K562 (cell line): ENCODE results near the gene PRKAR2B. TPM values are rescaled to one million over a fixed set of nuclear protein-coding genes. Genes with fewer than 3 reads are reported as not detected.

Source experiments
- BHLHE40 ChIP-seq: IDR thresholded peaks from 2 replicates; pipeline ENCODE4 v1.6.1; 2011; ENCODE audit warnings: low read length, improper control_type of control experiment
- DMBX1 ChIP-seq: fragments of 250-450 bp; sonication (Bioruptor Pico); IDR thresholded peaks from 2 replicates; pipeline ENCODE4 v1.8.0; 2022; ENCODE audit warnings: inconsistent platforms, mild to moderate bottlenecking, moderate library complexity, borderline replicate concordance
- EZH2 ChIP-seq: IDR thresholded peaks from 2 replicates; pipeline ENCODE4 v1.6.1; 2012; ENCODE audit warnings: low read depth, mild to moderate bottlenecking, inconsistent platforms, low read length, borderline replicate concordance
- HMG20B ChIP-seq: fragments of 250-450 bp; sonication (Bioruptor Pico); IDR thresholded peaks from 2 replicates; pipeline ENCODE4 v1.5.0; 2021; ENCODE audit warnings: mild to moderate bottlenecking
- HNRNPK ChIP-seq: fragments of 200-400 bp; formaldehyde crosslinking; IDR thresholded peaks from one replicate; pipeline ENCODE4 v1.6.1; 2018; ENCODE audit warnings: mild to moderate bottlenecking, low read depth, low read length; ENCODE audit not compliant: poor library complexity, severe bottlenecking
- HNRNPLL ChIP-seq: fragments of 200-400 bp; formaldehyde crosslinking; IDR thresholded peaks from 2 replicates; pipeline ENCODE4 v1.6.1; 2017; ENCODE audit warnings: low read length, low read depth, mild to moderate bottlenecking; ENCODE audit not compliant: poor library complexity, severe bottlenecking
- HSF4 ChIP-seq: fragments of 250-450 bp; sonication (Bioruptor Pico); IDR thresholded peaks from 2 replicates; pipeline ENCODE4 v2.1.2; 2022; ENCODE audit warnings: mild to moderate bottlenecking, moderate library complexity, borderline replicate concordance
- KDM4B ChIP-seq, 2 experiments: fragments of 450-650 bp in 1 of 2; sonication (generic) in 1 of 2; IDR thresholded peaks; 2 replicates each; pipeline ENCODE4 v1.6.1; 2016 to 2017; ENCODE audit warnings: borderline replicate concordance in 2 of 2, antibody characterized with exemption in 1 of 2, low read depth in 1 of 2, mild to moderate bottlenecking in 1 of 2
- L3MBTL2 ChIP-seq: fragments of 450-650 bp; IDR thresholded peaks from 2 replicates; pipeline ENCODE4 v1.6.1; 2016; ENCODE audit warnings: mild to moderate bottlenecking, moderate library complexity
- MTA2 ChIP-seq: fragments of 450-650 bp; IDR thresholded peaks from 2 replicates; pipeline ENCODE4 v1.6.1; 2016; ENCODE audit warnings: low read depth
- NFIC ChIP-seq: fragments of 450-650 bp; IDR thresholded peaks from 2 replicates; pipeline ENCODE4 v1.6.1; 2017; ENCODE audit warnings: mild to moderate bottlenecking, inconsistent platforms
- NR1H2 ChIP-seq: sonication (generic); formaldehyde crosslinking; IDR thresholded peaks from 2 replicates; pipeline ENCODE4 v1.4.0; 2020; ENCODE audit warnings: mild to moderate bottlenecking, missing genetic modification reagents
- NR2C2 ChIP-seq, 2 experiments: fragments of 200-800 bp in 1 of 2; sonication (Bioruptor generic) in 1 of 2; sonication (generic) in 1 of 2; formaldehyde crosslinking in 1 of 2; IDR thresholded peaks; 2 replicates each; pipeline versions ENCODE4 v1.6.1 to v1.8.0; 2016 to 2022; ENCODE audit warnings: mild to moderate bottlenecking in 1 of 2, missing compliant biosample characterization in 1 of 2, missing genetic modification characterization in 1 of 2, missing genetic modification reagents in 1 of 2
- NR3C1 ChIP-seq: sonication (generic); formaldehyde crosslinking; IDR thresholded peaks from 2 replicates; pipeline ENCODE4 v1.8.1; 2022; ENCODE audit warnings: missing genetic modification reagents
- PCBP1 ChIP-seq: fragments of 200-400 bp; formaldehyde crosslinking; IDR thresholded peaks from 2 replicates; pipeline ENCODE4 v1.6.1; 2018; ENCODE audit warnings: mild to moderate bottlenecking, low read depth, low read length; ENCODE audit not compliant: poor library complexity, severe bottlenecking
- RBM17 ChIP-seq: fragments of 200-400 bp; formaldehyde crosslinking; IDR thresholded peaks from 2 replicates; pipeline ENCODE4 v1.6.1; 2017; ENCODE audit warnings: low read depth, mild to moderate bottlenecking, low read length, borderline replicate concordance
- RFX5 ChIP-seq: IDR thresholded peaks from 2 replicates; pipeline ENCODE4 v1.6.1; 2011; ENCODE audit warnings: low read depth, mild to moderate bottlenecking, improper control_type of control experiment, low read length
- SP2 ChIP-seq: IDR thresholded peaks from 2 replicates; pipeline ENCODE4 v1.6.1; 2011; ENCODE audit warnings: mild to moderate bottlenecking, low read depth, low read length, moderate library complexity; ENCODE audit not compliant: poor library complexity, severe bottlenecking; ENCODE audit errors: extremely low read depth
- TFAM ChIP-seq: fragments of 250-450 bp; sonication (Bioruptor Pico); conservative IDR thresholded peaks from 2 replicates; pipeline ENCODE4 v1.5.0; 2021; ENCODE audit warnings: mild to moderate bottlenecking, moderate library complexity
- U2AF1 ChIP-seq: fragments of 200-400 bp; formaldehyde crosslinking; optimal IDR thresholded peaks from 2 replicates; pipeline ENCODE3; 2017; ENCODE audit warnings: mild to moderate bottlenecking, low read depth, low read length, moderate library complexity
- ZBTB17 ChIP-seq: fragments of 450-650 bp; formaldehyde crosslinking; IDR thresholded peaks from 2 replicates; pipeline ENCODE4 v1.4.0; 2020; ENCODE audit warnings: mild to moderate bottlenecking
- ZNF23 ChIP-seq: fragments of 250-450 bp; sonication (Bioruptor Pico); IDR thresholded peaks from 2 replicates; pipeline ENCODE4 v1.4.0; 2020; ENCODE audit warnings: mild to moderate bottlenecking
- ZNF253 ChIP-seq: fragments of 250-450 bp; sonication (Bioruptor Pico); conservative IDR thresholded peaks from 2 replicates; pipeline ENCODE4 v1.6.1; 2021; ENCODE audit warnings: mild to moderate bottlenecking
- ZNF76 ChIP-seq: fragments of 250-450 bp; sonication (Bioruptor Pico); IDR thresholded peaks from 2 replicates; pipeline ENCODE4 v1.4.0; 2020; ENCODE audit warnings: mild to moderate bottlenecking, moderate library complexity, borderline replicate concordance
- ZNF780A ChIP-seq: fragments of 250-450 bp; sonication (Bioruptor Pico); IDR thresholded peaks from 2 replicates; pipeline ENCODE4 v1.5.0; 2021; ENCODE audit warnings: mild to moderate bottlenecking
- polyA plus RNA-seq, 8 experiments: library from polyadenylated mRNA; depleted of rRNA in 4 of 8; stranded (reverse) in 5 of 8; unstranded in 3 of 8; fragments of >200 nt; fragmentation: Nextera tagmentation in 2 of 8; fragmentation: Illumina TruSeq in 1 of 8; extraction: Ambion mirVana in 2 of 8; extraction: Trizol in 1 of 8; gene quantifications; 2 replicates each; pipeline versions ENCODE4 v1.2.1 to v1.2.3, GENCODE V29; 2011 to 2014; ENCODE audit warnings: inconsistent platforms in 1 of 8, missing spikeins in 1 of 8
- total RNA-seq, 7 experiments: library from RNA; depleted of rRNA in 6 of 7; stranded (reverse); fragments of >200 nt in 6 of 7; fragmentation: Illumina TruSeq in 2 of 7; extraction: Trizol in 2 of 7; gene quantifications; 2 replicates each; pipeline versions ENCODE4 v1.2.1 to v1.2.3, GENCODE V29; 2011 to 2021; ENCODE audit warnings: low replicate concordance in 1 of 7
- TF ChIP-seq, protein P1 (sequence below): fragments of 250-450 bp; sonication (Bioruptor Pico); IDR thresholded peaks from 2 replicates; pipeline ENCODE4 v1.8.0; 2022; ENCODE audit warnings: moderate library complexity, mild to moderate bottlenecking, inconsistent platforms
- TF ChIP-seq, protein P2 (sequence below), 2 experiments: fragments of 250-450 bp in 1 of 2; fragments of 450-650 bp in 1 of 2; sonication (Bioruptor Pico) in 1 of 2; IDR thresholded peaks; 2 replicates each; pipeline versions ENCODE4 v1.6.1 to v1.8.0; 2016 to 2021; ENCODE audit warnings: mild to moderate bottlenecking in 2 of 2, moderate library complexity in 2 of 2, missing compliant biosample characterization in 1 of 2, missing genetic modification characterization in 1 of 2
- TF ChIP-seq, protein P3 (sequence below), 2 experiments: fragments of 450-650 bp; IDR thresholded peaks; 2 replicates each; pipeline ENCODE4 v1.6.1; 2016

Gene PRKAR2B
- total and polyA plus RNA-seq, 9 of the 15 experiments (the other 6 are each of a cell fraction or from before 2014, with no cell fraction given): 59.0 to 173 (median 129) TPM

DNA sequence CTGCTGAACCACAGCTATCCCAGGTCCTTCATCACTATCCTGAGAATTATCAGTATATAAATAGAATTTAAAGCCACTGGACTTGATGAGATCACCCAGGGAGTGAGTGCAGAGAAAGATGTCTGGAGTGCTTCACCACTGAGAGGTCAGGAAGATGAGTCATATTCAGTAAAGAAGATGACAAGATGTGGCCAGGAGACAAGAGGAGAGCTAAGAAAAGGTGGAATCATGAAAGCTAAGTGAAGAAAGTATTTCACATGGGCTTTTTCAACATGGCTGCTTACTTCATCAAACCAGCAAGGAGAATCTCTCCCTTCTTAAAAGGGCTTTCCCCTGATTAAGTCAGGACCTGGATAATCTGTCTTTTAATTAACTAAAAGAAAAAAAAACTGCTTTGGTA lies 9.1 kb upstream of the PRKAR2B start (continued):
- TF ChIP-seq NR1H2 (no peak), U2AF1 (no peak), ZNF780A (CRISPR knock-in tag) (no peak), PCBP1 (no peak), HNRNPK (no peak), ZBTB17 (CRISPR knock-in tag) (peak; percentile 80), RFX5 (no peak), HMG20B (no peak), DMBX1 (CRISPR knock-in tag) (peak; percentile 85), NFIC (peak; percentile 55), EZH2 (no peak), BHLHE40 (no peak), NR2C2 (CRISPR knock-in tag; IDR thresholded peaks at IDR 0.05) (no peak), NR2C2 (tag; IDR thresholded peaks at IDR 0.05) (peak; percentile 74), TFAM (CRISPR knock-in tag) (no peak), HNRNPLL (no peak), ZNF253 (CRISPR knock-in tag) (no peak), NR3C1 (CRISPR knock-in tag) (no peak), MTA2 (peak; percentile 68), KDM4B (IDR thresholded peaks at IDR 0.05; ENCODE audit: borderline replicate concordance in 2 of 2, low read depth in 1 of 2) (no peak), RBM17 (no peak), SP2 (no peak), ZNF76 (no peak), ZNF23 (CRISPR knock-in tag) (no peak), L3MBTL2 (no peak), HSF4 (no peak)
- TF ChIP-seq, protein P1, sequence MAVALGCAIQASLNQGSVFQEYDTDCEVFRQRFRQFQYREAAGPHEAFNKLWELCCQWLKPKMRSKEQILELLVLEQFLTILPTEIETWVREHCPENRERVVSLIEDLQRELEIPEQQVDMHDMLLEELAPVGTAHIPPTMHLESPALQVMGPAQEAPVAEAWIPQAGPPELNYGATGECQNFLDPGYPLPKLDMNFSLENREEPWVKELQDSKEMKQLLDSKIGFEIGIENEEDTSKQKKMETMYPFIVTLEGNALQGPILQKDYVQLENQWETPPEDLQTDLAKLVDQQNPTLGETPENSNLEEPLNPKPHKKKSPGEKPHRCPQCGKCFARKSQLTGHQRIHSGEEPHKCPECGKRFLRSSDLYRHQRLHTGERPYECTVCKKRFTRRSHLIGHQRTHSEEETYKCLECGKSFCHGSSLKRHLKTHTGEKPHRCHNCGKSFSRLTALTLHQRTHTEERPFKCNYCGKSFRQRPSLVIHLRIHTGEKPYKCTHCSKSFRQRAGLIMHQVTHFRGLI (CRISPR knock-in tag): no peak
- TF ChIP-seq, protein P2, sequence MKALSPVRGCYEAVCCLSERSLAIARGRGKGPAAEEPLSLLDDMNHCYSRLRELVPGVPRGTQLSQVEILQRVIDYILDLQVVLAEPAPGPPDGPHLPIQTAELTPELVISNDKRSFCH (CRISPR knock-in tag; IDR thresholded peaks at IDR 0.05): no peak
- TF ChIP-seq, protein P2 (tag; IDR thresholded peaks at IDR 0.05): no peak
- TF ChIP-seq, protein P3, sequence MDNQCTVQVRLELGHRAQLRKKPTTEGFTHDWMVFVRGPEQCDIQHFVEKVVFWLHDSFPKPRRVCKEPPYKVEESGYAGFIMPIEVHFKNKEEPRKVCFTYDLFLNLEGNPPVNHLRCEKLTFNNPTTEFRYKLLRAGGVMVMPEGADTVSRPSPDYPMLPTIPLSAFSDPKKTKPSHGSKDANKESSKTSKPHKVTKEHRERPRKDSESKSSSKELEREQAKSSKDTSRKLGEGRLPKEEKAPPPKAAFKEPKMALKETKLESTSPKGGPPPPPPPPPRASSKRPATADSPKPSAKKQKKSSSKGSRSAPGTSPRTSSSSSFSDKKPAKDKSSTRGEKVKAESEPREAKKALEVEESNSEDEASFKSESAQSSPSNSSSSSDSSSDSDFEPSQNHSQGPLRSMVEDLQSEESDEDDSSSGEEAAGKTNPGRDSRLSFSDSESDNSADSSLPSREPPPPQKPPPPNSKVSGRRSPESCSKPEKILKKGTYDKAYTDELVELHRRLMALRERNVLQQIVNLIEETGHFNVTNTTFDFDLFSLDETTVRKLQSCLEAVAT (IDR thresholded peaks at IDR 0.05): peak; percentile 58 to 76; a peak in 2 of 4 replicates
